ENCODE data around the gene SYNGR3.

GRCh38 chr16:2008631-2009163, 18.9 kb downstream of the SYNGR3 start:
- TF ChIP-seq, protein P1, sequence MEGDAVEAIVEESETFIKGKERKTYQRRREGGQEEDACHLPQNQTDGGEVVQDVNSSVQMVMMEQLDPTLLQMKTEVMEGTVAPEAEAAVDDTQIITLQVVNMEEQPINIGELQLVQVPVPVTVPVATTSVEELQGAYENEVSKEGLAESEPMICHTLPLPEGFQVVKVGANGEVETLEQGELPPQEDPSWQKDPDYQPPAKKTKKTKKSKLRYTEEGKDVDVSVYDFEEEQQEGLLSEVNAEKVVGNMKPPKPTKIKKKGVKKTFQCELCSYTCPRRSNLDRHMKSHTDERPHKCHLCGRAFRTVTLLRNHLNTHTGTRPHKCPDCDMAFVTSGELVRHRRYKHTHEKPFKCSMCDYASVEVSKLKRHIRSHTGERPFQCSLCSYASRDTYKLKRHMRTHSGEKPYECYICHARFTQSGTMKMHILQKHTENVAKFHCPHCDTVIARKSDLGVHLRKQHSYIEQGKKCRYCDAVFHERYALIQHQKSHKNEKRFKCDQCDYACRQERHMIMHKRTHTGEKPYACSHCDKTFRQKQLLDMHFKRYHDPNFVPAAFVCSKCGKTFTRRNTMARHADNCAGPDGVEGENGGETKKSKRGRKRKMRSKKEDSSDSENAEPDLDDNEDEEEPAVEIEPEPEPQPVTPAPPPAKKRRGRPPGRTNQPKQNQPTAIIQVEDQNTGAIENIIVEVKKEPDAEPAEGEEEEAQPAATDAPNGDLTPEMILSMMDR (IDR thresholded peaks at IDR 0.05; ENCODE audit: low read depth, low read length, poor library complexity, severe bottlenecking): no peak
- no peak for TF ChIP-seq EZH2phosphoT487 (IDR thresholded peaks at IDR 0.05; ENCODE audit: borderline replicate concordance, low read length)
